ENCODE data around the gene ARL16.

DNA sequence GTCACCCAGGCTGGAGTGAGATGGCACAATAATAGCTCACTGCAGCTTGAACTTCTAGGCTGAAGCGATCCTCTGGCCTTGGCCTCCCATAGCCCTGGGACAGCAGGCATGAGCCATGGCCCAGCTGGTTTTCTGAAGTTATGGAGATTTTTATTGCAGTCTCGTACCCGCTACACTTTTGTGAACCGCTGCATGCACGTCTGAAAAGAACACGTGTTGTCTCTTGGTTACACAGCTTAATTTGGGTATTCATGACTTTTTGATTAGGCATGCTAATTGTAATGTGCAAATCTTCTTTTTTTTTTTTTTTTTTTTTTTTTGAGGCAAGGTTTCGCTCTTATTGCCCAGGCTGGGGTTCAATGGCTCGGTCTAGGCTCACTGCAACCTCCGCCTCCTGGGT is 41.8 kb upstream of the ARL16 start:
- no peak for TF ChIP-seq EZH2 (IDR thresholded peaks at IDR 0.05; ENCODE audit: low read length)
- TF ChIP-seq, protein P1, sequence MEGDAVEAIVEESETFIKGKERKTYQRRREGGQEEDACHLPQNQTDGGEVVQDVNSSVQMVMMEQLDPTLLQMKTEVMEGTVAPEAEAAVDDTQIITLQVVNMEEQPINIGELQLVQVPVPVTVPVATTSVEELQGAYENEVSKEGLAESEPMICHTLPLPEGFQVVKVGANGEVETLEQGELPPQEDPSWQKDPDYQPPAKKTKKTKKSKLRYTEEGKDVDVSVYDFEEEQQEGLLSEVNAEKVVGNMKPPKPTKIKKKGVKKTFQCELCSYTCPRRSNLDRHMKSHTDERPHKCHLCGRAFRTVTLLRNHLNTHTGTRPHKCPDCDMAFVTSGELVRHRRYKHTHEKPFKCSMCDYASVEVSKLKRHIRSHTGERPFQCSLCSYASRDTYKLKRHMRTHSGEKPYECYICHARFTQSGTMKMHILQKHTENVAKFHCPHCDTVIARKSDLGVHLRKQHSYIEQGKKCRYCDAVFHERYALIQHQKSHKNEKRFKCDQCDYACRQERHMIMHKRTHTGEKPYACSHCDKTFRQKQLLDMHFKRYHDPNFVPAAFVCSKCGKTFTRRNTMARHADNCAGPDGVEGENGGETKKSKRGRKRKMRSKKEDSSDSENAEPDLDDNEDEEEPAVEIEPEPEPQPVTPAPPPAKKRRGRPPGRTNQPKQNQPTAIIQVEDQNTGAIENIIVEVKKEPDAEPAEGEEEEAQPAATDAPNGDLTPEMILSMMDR (optimal IDR thresholded peaks at IDR 0.05 in 1 of 3, IDR thresholded peaks at IDR 0.05 in 1 of 3, conservative IDR thresholded peaks at IDR 0.05 in 1 of 3; ENCODE audit: extremely low read depth in 1 of 3, insufficient read depth in 2 of 3, low read length in 3 of 3): no peak

All from keratinocyte (primary cell).